Stomach (tissue), 9 donors: ENCODE results near the gene DCP1B. TPM values are rescaled to one million over a fixed set of nuclear protein-coding genes. Genes with fewer than 3 reads are reported as not detected.

Source experiments
- DNase-seq, 2 donors: peaks; one replicate each; pipeline versions ENCODE4 v3.0.0 to v3.0.0-alpha.2; 2013 to 2019
- H3K27ac ChIP-seq, 5 donors: fragments of 200-600 bp in 4 of 5; sonication (generic) in 4 of 5; one replicate each; pipeline ENCODE4 v1.5.1; 2013 to 2019; ENCODE audit warnings: mild to moderate bottlenecking in 1 of 5, moderate library complexity in 1 of 5
- H3K27me3 ChIP-seq, 3 donors: fragments of 200-600 bp; sonication (generic); one replicate each; pipeline ENCODE4 v1.5.1; 2017 to 2019; ENCODE audit warnings: mixed run types in 1 of 3
- H3K36me3 ChIP-seq, 4 donors: fragments of 200-600 bp; sonication (generic); 1 replicate in 3 of 4; 2 replicates in 1 of 4; pipeline ENCODE4 v1.5.1; 2016 to 2019
- H3K4me1 ChIP-seq, 4 donors: fragments of 200-600 bp; sonication (generic); one replicate each; pipeline ENCODE4 v1.5.1; 2016 to 2019
- H3K4me3 ChIP-seq, 4 donors: fragments of 200-600 bp; sonication (generic) in 3 of 4; one replicate each; pipeline ENCODE4 v1.5.1; 2016 to 2019; ENCODE audit warnings: mild to moderate bottlenecking in 1 of 4
- H3K9me3 ChIP-seq, 4 donors: fragments of 200-600 bp; sonication (generic); one replicate each; pipeline ENCODE4 v1.5.1; 2016 to 2019
- EP300 ChIP-seq: sonication (generic); formaldehyde crosslinking; IDR thresholded peaks from one replicate; pipeline ENCODE4 v1.6.1; 2017; ENCODE audit warnings: antibody characterized with exemption
- POLR2A ChIP-seq, 4 donors: fragments of 450-650 bp; IDR thresholded peaks; one replicate each; pipeline ENCODE4 v1.6.1; 2016; ENCODE audit warnings: antibody characterized with exemption in 4 of 4, control low read depth in 2 of 4, mild to moderate bottlenecking in 1 of 4, moderate library complexity in 1 of 4
- POLR2AphosphoS5 ChIP-seq, 3 donors: sonication (generic); formaldehyde crosslinking; IDR thresholded peaks; one replicate each; pipeline ENCODE4 v1.6.1; 2016; ENCODE audit warnings: antibody characterized with exemption in 3 of 3
- WGBS, 5 donors: extraction: QIAGEN DNeasy Blood & Tissue Kit in 3 of 5; methylation state at CpG; one replicate each; pipeline versions ENCODE4 v1.1.5 to v1.1.7; 2013 to 2018; 5-methylcytosine and 5-hydroxymethylcytosine counted together
- intact Hi-C: fragments of 100-400 bp; cut with DNase I; formaldehyde crosslinking; loops from one replicate; pipeline ENCODE4 v1.15.1; 2023; ENCODE audit warnings: low total_unique reads
- polyA plus RNA-seq, 3 donors: library from polyadenylated mRNA; stranded (reverse); fragments of 200-250 nt; gene quantifications; one replicate each; pipeline ENCODE4 v1.2.3, GENCODE V29; 2013
- total RNA-seq, 5 donors: library from RNA; depleted of rRNA; stranded (reverse); fragments of >200 nt; gene quantifications; one replicate each; pipeline versions ENCODE4 v1.1.0 to v1.2.3, GENCODE V29; 2014 to 2016
- TF ChIP-seq, protein P1 (sequence below), 7 experiments: fragments of 450-650 bp in 4 of 7; fragments of 200-600 bp in 3 of 7; sonication (generic) in 3 of 7; IDR thresholded peaks; one replicate each; pipeline ENCODE4 v1.5.1; 2016 to 2019; ENCODE audit warnings: antibody characterized with exemption in 7 of 7, control low read depth in 2 of 7, mild to moderate bottlenecking in 1 of 7
- donor health status: healthy with polysubstance abuse.
- donor health status: Bipolar disorder and iron deficiency.
- donor health status: healthy.

Gene DCP1B
- total and polyA plus RNA-seq, 8 donors = 5.8 to 43.2 (median 16.0) TPM; not detected in 1

GRCh38 chr12:2044165-2044564, 39.9 kb upstream of the DCP1B start:
- Histone ChIP-seq H3K9me3 (no peaks in the 10 kb centered on the region), H3K27me3 (peaks cover 0 to 15% (median 0%) of the 10 kb centered on the region in 3 donors), H3K4me1 (no peaks in the 10 kb centered on the region), H3K36me3 (no peaks in the 10 kb centered on the region), H3K27ac (no peak overlapping the region), H3K4me3 (no peak overlapping the region)
- 43 to 65% (median 48%) methylated on average over 6 of the region's 6 CpGs for whole genome bisulfite sequencing, 5 donors
- no peak for TF ChIP-seq POLR2AphosphoS5 (IDR thresholded peaks at IDR 0.05)
- TF ChIP-seq, protein P1, sequence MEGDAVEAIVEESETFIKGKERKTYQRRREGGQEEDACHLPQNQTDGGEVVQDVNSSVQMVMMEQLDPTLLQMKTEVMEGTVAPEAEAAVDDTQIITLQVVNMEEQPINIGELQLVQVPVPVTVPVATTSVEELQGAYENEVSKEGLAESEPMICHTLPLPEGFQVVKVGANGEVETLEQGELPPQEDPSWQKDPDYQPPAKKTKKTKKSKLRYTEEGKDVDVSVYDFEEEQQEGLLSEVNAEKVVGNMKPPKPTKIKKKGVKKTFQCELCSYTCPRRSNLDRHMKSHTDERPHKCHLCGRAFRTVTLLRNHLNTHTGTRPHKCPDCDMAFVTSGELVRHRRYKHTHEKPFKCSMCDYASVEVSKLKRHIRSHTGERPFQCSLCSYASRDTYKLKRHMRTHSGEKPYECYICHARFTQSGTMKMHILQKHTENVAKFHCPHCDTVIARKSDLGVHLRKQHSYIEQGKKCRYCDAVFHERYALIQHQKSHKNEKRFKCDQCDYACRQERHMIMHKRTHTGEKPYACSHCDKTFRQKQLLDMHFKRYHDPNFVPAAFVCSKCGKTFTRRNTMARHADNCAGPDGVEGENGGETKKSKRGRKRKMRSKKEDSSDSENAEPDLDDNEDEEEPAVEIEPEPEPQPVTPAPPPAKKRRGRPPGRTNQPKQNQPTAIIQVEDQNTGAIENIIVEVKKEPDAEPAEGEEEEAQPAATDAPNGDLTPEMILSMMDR (IDR thresholded peaks at IDR 0.05) = no peak
- TF ChIP-seq EP300 = no peak
- TF ChIP-seq POLR2A (IDR thresholded peaks at IDR 0.05) = no peak
- intact Hi-C loops = no loop called here
- no peak for DNase-seq

- Histone ChIP-seq H3K9me3 (no peaks in the 10 kb centered on the region), H3K36me3 (no peaks in the 10 kb centered on the region), H3K27ac (no peak overlapping the region), H3K4me3 (no peak overlapping the region), H3K27me3 (peaks cover 0 to 8% (median 0%) of the 10 kb centered on the region in 3 donors), H3K4me1 (no peaks in the 10 kb centered on the region)
- intact Hi-C loops = no loop called here
- DNase-seq = no peak
- TF ChIP-seq POLR2AphosphoS5 (IDR thresholded peaks at IDR 0.05) (no peak), EP300 (no peak), POLR2A (IDR thresholded peaks at IDR 0.05) (no peak)
- 85 to 94% (median 93%) methylated on average over 2 of the region's 2 CpGs for WGBS, 5 donors
Observed at GRCh38 chr12:2043054-2043453, 38.8 kb upstream of the DCP1B start.

GRCh38 chr12:2039034-2039433, 34.8 kb upstream of the DCP1B start:
- no peaks in the 10 kb centered on the region for H3K9me3 ChIP-seq
- no peak overlapping the region for H3K27ac ChIP-seq
- TF ChIP-seq POLR2AphosphoS5 (IDR thresholded peaks at IDR 0.05) (no peak), POLR2A (IDR thresholded peaks at IDR 0.05) (no peak), EP300 (no peak)
- TF ChIP-seq, protein P1 (IDR thresholded peaks at IDR 0.05) = no peak
- intact Hi-C loops = loop anchor here (10.0 kb wide), 1 partner anchor 244 kb away; no protein-coding TSS in a partner anchor
- H3K4me3 ChIP-seq = no peak overlapping the region
- peaks cover 5 to 16% (median 10%) of the 10 kb centered on the region in 4 donors for H3K4me1 ChIP-seq
- no peaks in the 10 kb centered on the region for H3K36me3 ChIP-seq
- DNase-seq = no peak
- H3K27me3 ChIP-seq = peaks cover 0 to 18% (median 0%) of the 10 kb centered on the region in 3 donors

- intact Hi-C loops = loop anchor here (10.0 kb wide), 1 partner anchor 241 kb away; no protein-coding TSS in a partner anchor
- H3K27me3 ChIP-seq = peaks cover 0 to 20% (median 7%) of the 10 kb centered on the region in 3 donors
- no peak for DNase-seq
- peaks cover 5 to 16% (median 10%) of the 10 kb centered on the region in 4 donors for H3K4me1 ChIP-seq
- peak overlapping the region in 2 of 4 donors; percentile 31 to 33 for H3K4me3 ChIP-seq
- no peak for TF ChIP-seq POLR2A (IDR thresholded peaks at IDR 0.05)
- TF ChIP-seq, protein P1 (IDR thresholded peaks at IDR 0.05) = no peak
- no peak for TF ChIP-seq EP300
- TF ChIP-seq POLR2AphosphoS5 (IDR thresholded peaks at IDR 0.05) = no peak
- no peaks in the 10 kb centered on the region for H3K36me3 ChIP-seq
- peak overlapping the region in 1 of 5 donors; percentile 12 for H3K27ac ChIP-seq
- H3K9me3 ChIP-seq = no peaks in the 10 kb centered on the region
- 67 to 72% (median 69%) methylated on average over 15 of the region's 15 CpGs for WGBS, 5 donors
Observed at GRCh38 chr12:2035431-2036055, 31.3 kb upstream of the DCP1B start.
